Measurements from ENCODE around the gene RNF20.

The RNF20 gene

DNA sequence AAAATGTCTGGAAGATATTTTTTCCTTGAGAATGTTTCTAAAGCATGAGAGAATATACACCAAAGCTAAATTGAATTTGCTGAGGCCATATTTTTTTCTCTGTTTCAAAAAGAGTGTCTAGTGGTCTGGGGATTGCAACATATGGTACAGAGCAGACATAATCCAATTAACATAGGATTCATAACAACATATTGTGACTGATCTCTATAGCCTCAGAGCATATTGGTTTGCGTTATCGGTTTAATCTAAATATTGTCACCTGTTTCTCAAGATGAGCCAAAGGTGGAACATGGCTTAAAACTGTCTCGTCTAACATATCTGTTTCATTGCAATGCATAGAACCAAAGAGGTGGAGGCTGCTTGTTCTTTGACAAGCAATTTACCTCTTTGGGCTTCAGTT is 57.2 kb downstream of the RNF20 start:
- DNase-seq, result no peak

DNA sequence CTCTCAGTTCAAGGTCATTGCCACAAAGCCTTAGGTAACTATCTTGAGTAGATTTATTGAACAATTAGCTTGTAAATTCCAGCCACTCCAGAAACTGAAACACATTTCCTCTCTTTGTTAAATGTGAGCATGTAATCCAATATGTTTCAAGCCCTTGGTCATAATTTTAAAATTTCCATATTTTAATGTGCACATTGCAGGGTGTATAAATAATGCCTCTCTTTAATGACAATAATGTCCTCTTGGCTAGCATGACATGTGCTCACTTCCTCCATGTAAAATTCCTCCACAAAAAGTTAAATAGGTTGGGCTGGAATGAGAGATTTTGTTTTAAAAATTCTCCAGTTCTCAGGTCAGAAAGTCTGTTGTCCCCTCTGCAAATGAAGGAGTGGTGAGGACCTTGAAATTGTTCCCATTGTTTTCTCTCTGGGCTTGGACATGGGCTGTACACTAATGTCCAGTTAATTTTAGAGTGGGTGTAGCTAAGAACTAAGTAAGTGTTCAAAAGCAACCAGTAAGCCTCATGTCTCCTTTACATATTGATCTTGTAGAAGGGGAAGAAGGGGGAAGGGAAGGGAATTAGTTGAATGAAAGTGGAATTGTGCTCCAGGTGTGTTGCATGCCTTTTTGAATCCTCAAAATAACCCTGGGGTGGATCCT is 58.3 kb downstream of the RNF20 start:
- DNase-seq, result no peak

DNA sequence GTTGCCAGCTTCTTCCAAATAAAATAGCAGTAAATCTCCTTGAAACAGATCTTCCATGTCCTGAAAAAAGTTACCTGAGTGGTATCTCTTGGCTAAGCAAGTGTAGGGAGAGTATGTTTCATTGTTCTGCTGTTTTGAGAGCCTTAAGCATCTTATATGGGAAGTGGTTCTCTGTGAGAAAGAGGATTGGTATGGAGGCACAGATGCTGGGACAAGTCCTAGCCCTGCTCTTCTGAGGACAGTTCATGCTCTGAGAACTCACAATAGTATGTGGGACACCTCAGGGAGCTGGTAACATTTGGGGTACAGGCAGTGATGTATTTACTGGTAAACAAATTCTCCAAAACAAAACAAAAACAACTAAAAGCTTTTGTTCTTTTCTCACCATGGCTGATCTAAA is 59.1 kb downstream of the RNF20 start:
- DNase-seq, result no peak

DNA sequence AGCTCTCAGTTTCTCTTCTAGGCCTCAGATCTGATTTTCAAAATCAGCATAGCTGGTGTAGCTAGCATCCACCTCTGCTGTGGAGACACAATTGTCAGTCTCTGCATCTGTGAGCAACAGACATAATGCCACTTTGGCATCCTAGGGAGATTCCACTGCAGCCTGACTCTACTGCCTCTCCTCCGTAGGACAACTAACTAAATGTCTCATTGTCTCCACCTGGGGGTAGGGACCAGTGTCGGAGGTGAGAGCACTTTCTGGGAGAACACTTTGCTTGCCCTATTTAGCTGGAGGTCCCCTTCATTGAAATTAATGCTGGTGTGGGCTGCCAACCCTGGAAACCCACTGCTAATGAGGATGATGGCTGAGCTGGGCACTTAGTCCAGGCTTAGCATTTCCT is 59.7 kb downstream of the RNF20 start:
- no peak for DNase-seq

DNA sequence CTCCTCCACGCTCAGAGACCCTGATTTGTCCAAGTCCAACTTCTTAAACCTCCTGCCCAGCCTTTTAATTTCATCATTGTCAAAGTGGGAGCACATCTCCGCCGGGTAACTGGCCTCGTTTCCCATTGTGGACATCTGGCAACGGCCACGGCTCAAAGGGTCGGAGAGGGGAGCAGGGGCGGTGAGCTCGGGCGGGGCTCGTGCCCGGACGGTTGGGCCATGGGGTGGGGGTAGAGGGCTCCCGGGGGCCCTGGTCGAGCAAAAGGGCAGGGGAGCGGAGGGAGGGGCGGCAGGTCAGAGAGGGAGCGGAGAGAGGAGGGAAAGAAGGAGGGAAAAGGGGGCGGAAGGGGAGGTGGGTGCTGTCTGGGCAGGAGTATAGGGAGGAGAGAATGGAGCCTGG is 61.1 kb downstream of the RNF20 start, which contains the start of gene PPP3R2:
TSS of gene PPP3R2 (minus strand) at position 174 of the 400 bp plus-strand sequence. CDS start at position 126, 48 bp downstream.
- DNase-seq, result no peak

DNA sequence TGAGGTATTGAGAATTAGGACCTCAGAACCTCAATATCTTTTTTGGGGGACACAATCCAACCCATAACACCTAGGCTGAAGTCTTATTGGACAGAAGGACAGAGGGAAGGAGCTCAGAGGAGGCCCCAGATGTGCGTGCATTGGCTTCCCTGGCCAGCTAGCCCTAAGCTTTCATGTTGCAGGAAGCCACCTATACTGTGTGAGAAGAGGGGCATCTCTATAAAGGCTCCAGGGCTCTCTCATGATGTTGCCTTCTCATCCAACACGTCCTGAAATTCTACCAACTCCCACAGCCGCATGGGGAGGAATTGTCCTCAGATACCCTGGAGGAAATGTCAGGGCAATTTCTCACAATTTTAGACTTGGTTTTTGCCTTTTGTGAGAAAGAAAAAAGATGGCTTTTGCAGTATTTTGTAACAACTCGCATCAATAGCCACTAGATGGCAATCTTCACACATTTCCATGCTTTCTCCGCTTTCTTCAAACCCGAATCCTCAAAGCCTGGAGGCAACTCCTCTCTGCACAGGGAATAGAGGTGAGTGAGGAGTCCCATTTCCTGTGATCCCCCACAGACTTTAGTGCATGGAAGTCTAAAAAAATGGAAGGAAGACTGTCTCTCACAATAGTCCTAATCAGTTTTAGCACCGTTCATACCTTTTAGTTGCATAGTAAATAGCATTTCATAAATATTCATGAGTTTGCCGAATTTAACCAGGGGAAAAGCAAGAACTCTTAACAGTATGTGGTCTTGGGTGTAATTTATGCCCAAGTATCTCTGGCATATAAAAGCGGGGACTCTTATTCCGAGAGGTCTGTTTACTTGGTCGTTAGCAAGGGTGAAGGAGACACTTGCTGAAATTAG is 68.5 kb downstream of the RNF20 start:
- DNase-seq, result no peak

DNA sequence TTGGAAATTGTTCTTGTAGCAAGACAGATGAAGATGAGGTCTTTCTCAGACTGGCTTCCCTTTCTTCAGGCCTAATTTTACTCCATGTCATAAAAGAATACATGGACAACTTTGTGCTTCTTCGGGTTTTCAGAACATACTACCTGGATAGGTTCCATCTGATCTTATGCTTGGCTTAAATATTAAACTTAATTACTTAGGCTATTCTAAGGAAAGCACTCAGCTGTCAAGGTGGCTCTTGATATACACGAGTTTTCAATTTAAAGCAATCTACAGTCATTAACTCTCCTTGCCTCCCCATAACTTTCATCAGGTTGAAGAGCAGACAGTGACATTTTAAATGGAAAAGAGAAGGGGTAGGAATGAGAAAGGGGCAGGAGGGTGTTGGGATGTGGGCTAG is 70.6 kb downstream of the RNF20 start:
- no peak for DNase-seq

DNA sequence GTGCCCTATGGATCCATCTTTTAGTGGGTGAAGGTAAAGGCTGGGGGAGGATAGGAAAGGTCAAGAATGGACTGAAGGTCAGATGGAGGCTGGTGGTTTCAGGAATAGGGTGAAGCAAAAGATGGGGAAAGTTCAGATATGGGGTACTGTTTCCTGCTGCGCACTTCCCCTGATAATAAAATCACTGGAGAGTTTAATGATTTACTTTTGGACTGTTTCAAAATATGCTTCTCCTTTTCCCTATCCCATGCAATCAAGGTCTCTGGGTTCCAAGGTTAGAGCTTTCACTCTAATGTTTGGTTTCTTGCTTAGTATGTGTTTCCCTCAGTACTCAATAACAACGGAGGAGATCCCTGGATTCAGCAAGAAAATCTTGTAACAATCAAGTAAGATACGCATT is 71.9 kb downstream of the RNF20 start:
- DNase-seq, result no peak
